AG04450 (cell line): ENCODE data around the gene MISFA. TPM values are rescaled to one million over a fixed set of nuclear protein-coding genes. Genes with fewer than 3 reads are reported as not detected.
A peak's percentile ranks its signal among the peaks of the same experiment; 100 is the strongest.

Experiments
- CTCF ChIA-PET: fragments of 300-600, 350-600 bp; formaldehyde crosslinking; extraction: SDS; loops from one replicate; lab custom pipeline; 2022; ENCODE audit warnings: antibody characterized with exemption, inconsistent platforms; lab: Charles Lee
- POLR2A ChIA-PET: fragments of 350-600 bp; formaldehyde crosslinking; extraction: SDS; loops from one replicate; lab custom pipeline; 2021; ENCODE audit warnings: antibody characterized with exemption, inconsistent platforms; lab: Yijun Ruan, JAX
- DNase-seq: peaks from one replicate; pipeline ENCODE4 v3.0.0-alpha.2; 2011; ENCODE audit warnings: low read depth, low spot score
- H3K27ac ChIP-seq: one replicate; pipeline ENCODE4 v1.5.1; 2012; ENCODE audit warnings: low read depth, low read length, control low read depth
- H3K27me3 ChIP-seq: one replicate; pipeline ENCODE4 v1.6.0; 2012; ENCODE audit warnings: low read length; ENCODE audit not compliant: control insufficient read depth, insufficient read depth
- H3K4me3 ChIP-seq: 2 replicates; pipeline ENCODE4 v1.5.1; 2011; ENCODE audit warnings: mild to moderate bottlenecking, low read depth, low read length, control low read depth
- H3K9me3 ChIP-seq: 2 replicates; pipeline ENCODE4 v1.5.1; 2012; ENCODE audit warnings: low read length; ENCODE audit not compliant: control insufficient read depth, insufficient read depth
- polyA plus RNA-seq: library from polyadenylated mRNA; depleted of rRNA; stranded (reverse); fragments of >200 nt; gene quantifications from 2 replicates; pipeline ENCODE4 v1.2.3, GENCODE V29; 2011
- TF ChIP-seq, protein P1 (sequence below): IDR thresholded peaks from 2 replicates; pipeline ENCODE4 v1.5.1; 2011; ENCODE audit warnings: low read depth, low read length, control low read depth, inconsistent platforms

Gene MISFA
- polyA plus RNA-seq, 1 experiment: 1.3 TPM

DNA sequence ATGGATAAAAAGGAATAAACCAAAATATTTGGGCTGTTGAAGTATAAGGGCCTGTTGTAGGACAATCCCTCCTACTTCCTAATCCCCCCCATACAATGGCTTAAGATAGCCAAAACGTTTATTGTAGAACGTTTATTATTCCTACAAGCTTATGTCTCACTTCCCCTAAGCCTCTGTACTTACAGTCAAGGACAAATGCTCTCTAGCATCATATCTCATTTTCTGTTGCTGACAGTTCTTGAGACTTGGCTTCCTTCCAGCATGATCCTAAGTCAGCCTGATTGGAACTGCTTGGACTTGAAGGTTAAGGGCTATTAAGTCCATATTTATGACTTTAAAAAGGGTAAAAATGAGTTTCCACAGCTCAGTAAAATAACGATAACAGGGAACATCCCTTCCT is 8.8 kb downstream of the MISFA start:
- POLR2A ChIA-PET: no interaction called here
- no peak overlapping the region for H3K4me3 ChIP-seq
- CTCF ChIA-PET: no interaction called here
- H3K27me3 ChIP-seq: no peaks in the 10 kb centered on the region
- H3K27ac ChIP-seq: no peak overlapping the region
- TF ChIP-seq, protein P1, sequence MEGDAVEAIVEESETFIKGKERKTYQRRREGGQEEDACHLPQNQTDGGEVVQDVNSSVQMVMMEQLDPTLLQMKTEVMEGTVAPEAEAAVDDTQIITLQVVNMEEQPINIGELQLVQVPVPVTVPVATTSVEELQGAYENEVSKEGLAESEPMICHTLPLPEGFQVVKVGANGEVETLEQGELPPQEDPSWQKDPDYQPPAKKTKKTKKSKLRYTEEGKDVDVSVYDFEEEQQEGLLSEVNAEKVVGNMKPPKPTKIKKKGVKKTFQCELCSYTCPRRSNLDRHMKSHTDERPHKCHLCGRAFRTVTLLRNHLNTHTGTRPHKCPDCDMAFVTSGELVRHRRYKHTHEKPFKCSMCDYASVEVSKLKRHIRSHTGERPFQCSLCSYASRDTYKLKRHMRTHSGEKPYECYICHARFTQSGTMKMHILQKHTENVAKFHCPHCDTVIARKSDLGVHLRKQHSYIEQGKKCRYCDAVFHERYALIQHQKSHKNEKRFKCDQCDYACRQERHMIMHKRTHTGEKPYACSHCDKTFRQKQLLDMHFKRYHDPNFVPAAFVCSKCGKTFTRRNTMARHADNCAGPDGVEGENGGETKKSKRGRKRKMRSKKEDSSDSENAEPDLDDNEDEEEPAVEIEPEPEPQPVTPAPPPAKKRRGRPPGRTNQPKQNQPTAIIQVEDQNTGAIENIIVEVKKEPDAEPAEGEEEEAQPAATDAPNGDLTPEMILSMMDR: no peak
- DNase-seq: no peak
- H3K9me3 ChIP-seq: no peaks in the 10 kb centered on the region

DNA sequence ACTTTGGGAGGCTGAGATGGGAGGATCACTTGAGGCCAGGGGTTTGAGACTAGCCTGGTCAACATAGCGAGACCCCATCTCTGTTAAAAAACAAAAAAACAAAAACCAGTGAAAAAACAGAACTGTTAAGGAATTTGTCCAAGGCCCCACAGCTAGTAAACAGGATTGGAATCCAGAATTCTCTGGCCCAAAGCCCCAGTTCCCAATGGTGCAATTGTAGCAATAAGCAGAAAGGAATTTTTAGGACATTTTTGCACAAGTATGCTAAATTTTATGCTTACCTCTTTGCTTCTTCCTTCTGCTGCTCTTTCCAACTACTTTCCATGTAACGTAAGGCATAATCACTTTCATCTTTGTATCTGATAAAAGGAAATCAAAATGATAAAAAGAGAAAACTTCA is 11.6 kb downstream of the MISFA start:
- no peak overlapping the region for H3K27ac ChIP-seq
- no peak for DNase-seq
- no peaks in the 10 kb centered on the region for H3K27me3 ChIP-seq
- ChIA-PET POLR2A (no interaction called here), CTCF (no interaction called here)
- H3K9me3 ChIP-seq: no peaks in the 10 kb centered on the region; the same call in 1 of the 2 replicates
- TF ChIP-seq, protein P1: no peak
- H3K4me3 ChIP-seq: no peak overlapping the region

DNA sequence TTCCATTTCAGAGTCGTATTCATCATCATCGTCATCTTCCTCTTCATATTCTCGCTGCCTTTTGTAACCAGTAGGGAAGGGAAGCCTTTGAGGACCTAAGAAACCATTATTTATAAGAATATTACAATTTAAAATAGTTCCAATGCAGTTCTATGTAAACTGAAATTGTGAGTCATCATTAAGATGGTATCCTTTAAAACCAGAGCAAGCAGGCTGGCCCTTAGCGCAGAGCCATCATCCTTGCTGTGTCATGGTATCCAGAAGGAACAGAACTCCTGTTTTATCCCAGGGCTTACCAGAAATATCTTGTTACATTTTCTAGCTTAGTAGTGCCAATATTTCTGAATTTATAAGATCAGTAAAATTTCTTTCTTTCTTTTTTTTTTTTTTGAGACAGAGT is 12.8 kb downstream of the MISFA start:
- POLR2A ChIA-PET: no interaction called here
- no peaks in the 10 kb centered on the region; the same call in 1 of the 2 replicates for H3K9me3 ChIP-seq
- CTCF ChIA-PET: interaction anchor here (0.7 kb wide), 1 partner anchor 290 kb away, joined by 3 read pairs; the partner anchor contains the start of gene HPS5

DNA sequence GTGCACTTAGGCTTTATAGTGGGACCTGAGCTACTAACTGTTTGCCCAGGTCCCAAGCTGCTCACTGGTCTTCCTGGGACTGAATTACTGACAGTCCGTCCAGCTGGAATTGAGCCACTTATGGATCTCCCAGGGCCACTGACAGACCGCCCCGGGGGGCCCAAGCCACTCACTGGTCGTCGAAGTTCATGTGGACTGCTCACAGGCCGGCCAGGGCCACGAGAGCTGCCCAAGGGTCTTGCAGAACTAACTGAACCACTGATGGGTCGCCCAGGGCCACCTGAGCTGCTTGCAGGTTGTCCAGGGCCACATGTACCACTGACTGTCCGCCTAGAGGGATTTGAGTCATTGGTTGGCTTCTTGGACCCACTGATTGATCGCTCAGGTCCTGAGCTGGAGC is 15.1 kb downstream of the MISFA start:
- Histone ChIP-seq H3K27me3 (no peaks in the 10 kb centered on the region), H3K27ac (no peak overlapping the region), H3K9me3 (no peaks in the 10 kb centered on the region; the same call in 1 of the 2 replicates), H3K4me3 (no peak overlapping the region)
- CTCF ChIA-PET: no interaction called here
- DNase-seq: no peak
- TF ChIP-seq, protein P1: no peak
- POLR2A ChIA-PET: no interaction called here

More for the DNA sequence above, 12.8 kb downstream of the MISFA start:
- Histone ChIP-seq H3K4me3 (no peak overlapping the region), H3K27me3 (no peaks in the 10 kb centered on the region), H3K27ac (no peak overlapping the region)
- DNase-seq: no peak
- TF ChIP-seq, protein P1: no peak

DNA sequence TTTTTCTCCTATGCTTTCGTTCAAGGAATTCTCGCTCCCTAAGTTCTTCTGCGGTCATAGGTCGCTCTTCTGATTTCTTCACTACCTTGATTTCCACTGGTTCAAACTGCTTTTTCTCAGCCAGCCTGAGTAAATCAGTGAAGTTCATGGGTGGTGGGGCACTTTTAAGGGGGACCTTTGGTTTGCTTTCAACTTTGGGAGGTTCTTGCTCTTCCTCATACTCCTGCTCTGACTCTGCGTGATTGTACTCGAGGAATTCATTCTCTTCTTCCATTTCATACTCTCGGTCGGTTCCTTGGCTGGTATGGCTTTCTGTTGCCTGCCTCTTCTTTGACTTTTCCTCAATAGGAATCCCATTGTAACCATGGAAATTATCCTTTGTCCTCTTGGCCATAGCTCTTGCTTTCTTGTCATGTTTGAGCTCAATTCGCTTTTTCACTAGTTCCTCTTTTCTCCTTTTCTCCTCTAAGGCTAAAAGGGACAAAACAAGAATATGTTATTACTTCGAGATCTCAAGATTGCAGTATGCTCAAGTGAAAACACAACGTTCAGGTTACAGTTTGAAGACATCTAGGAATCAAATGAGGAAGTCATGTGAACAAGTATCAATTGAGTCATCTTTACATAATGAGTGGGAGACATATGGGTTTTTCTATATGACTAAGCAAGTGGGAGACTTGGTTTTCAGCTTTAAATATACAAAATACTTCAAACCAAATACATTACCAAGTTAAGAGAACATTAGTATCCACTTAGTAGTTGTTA is 16.2 kb downstream of the MISFA start:
- TF ChIP-seq, protein P1: no peak
- CTCF ChIA-PET: interaction anchor here (0.7 to 1.0 kb wide), 2 partner anchors 16 to 117 kb away, joined by 5 read pairs; no protein-coding TSS in a partner anchor
- Histone ChIP-seq H3K9me3 (no peaks in the 10 kb centered on the region; the same call in 1 of the 2 replicates), H3K27ac (peak overlapping the region; percentile 79), H3K27me3 (no peaks in the 10 kb centered on the region), H3K4me3 (no peak overlapping the region)
- POLR2A ChIA-PET: interaction anchor here (1.0 kb wide), 1 partner anchor 20 kb away, joined by 3 read pairs; no protein-coding TSS in a partner anchor
- no peak for DNase-seq
